ENCODE results near the gene DYNC1H1. TPM values are rescaled to one million over a fixed set of nuclear protein-coding genes. Genes with fewer than 3 reads are reported as not detected.

Gene DYNC1H1
- total RNA-seq, 1 experiment from 2014 or later: 361 TPM

DNA sequence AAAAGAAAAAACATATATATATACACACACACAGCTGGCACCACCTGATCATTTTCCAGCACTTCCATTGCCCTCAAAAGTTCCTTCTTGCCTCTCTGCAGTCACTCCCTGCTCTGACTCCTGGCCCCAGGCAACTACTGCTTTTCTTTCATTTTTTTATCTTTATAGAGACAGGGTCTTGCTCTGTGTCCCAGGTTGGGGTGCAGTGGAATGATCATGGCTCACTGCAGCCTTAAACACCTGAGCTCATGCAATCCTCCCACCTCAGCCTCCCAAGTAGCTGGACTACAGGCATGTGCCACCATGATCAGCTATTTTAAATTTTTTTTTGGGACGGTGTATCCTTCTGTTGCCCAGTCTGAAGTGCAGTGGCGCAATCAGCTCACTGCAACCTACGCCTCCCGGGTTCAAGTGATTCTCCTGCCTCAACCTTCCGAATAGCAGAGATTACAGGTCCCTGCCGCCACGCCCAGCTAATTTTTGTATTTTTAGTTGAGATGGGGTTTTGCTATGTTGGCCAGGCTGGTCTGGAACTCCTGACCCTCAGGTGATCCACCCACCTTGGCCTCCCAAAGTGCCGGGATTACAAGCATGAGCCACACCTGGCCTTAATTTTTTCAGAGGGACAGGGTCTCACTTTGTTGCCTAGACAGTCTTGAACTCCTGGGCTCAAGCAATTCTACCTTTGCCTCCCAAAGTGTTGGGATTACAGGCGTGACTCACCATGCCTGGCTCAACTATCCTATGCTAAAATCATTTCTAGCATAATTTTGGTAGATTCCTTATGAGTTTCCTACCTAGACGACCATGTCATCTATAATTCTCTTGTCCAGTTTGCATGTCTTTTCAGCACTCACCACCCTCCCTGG lies 114.7 kb downstream of the DYNC1H1 start:
- Histone ChIP-seq H3K4me1 (ENCODE audit: control insufficient read depth in 1 of 2, insufficient read depth in 2 of 2, low read length in 2 of 2) (peaks cover 0 to 4% of the 10 kb centered on the region in 2 experiments; a peak in 1 of 4 replicates), H3K79me2 (ENCODE audit: insufficient read depth, low read length) (peaks cover 32% of the 10 kb centered on the region), H3K27ac (ENCODE audit: low read depth, low read length) (peak overlapping the region; percentile 41), H3K36me3 (ENCODE audit: control insufficient read depth in 1 of 2, insufficient read depth in 2 of 2, low read length in 2 of 2) (peaks cover 44 to 48% of the 10 kb centered on the region in 2 experiments), H3K9me3 (ENCODE audit: control insufficient read depth in 1 of 2, insufficient read depth in 1 of 2, low read depth in 1 of 2, low read length in 2 of 2) (no peaks in the 10 kb centered on the region; a peak in 1 of 4 replicates), H3K27me3 (ENCODE audit: insufficient read depth, low read length) (no peaks in the 10 kb centered on the region), H3K9ac (ENCODE audit: low read length) (no peak overlapping the region), H2AFZ (ENCODE audit: low read depth, low read length, poor library complexity, severe bottlenecking) (no peak overlapping the region), H3K4me3 (replicated peaks in 1 of 2; ENCODE audit: low read depth in 1 of 2, low read length in 2 of 2) (no peak overlapping the region), H3K4me2 (ENCODE audit: low read length) (no peak overlapping the region), H3K9me2 (ENCODE audit: insufficient read depth) (no peaks in the 10 kb centered on the region), H4K20me1 (ENCODE audit: insufficient read depth) (peaks cover 34% of the 10 kb centered on the region; the same call in 1 of the 2 replicates)
- no TSS peak for BruUV-seq (replicated peaks)
- ChIA-PET RAD21 (ENCODE audit: low non-redundant PET in 1 of 2, low total read pairs in 2 of 2, uncharacterized antibody in 2 of 2, unreplicated experiment in 2 of 2) (no interaction called here), CTCF (no interaction called here), POLR2A (interaction anchor here (1.2 to 1.6 kb wide), 2 partner anchors 12 to 16 kb away, joined by 5 read pairs; no protein-coding TSS in a partner anchor)
- no peak for DNase-seq (ENCODE audit: low read depth, low spot score)
- intact Hi-C loops (cut with micrococcal nuclease): loop anchor here (1.0 kb wide), 1 partner anchor 7 kb away; no protein-coding TSS in a partner anchor
- TF ChIP-seq TCF7L2 (IDR thresholded peaks at IDR 0.05; ENCODE audit: borderline replicate concordance, extremely low read depth, insufficient read depth, insufficient read length) (no peak), EZH2phosphoT487 (IDR thresholded peaks at IDR 0.05; ENCODE audit: borderline replicate concordance) (no peak), YY1 (IDR thresholded peaks at IDR 0.05; ENCODE audit: extremely low read depth, insufficient replicate concordance, low read depth, low read length) (no peak), JUND (IDR thresholded peaks at IDR 0.05) (no peak), SIN3A (IDR thresholded peaks at IDR 0.05; ENCODE audit: low read depth) (no peak), SP1 (IDR thresholded peaks at IDR 0.05; ENCODE audit: low read depth) (no peak), ELF1 (IDR thresholded peaks at IDR 0.05; ENCODE audit: borderline replicate concordance, low read depth) (no peak), ZNF274 (IDR thresholded peaks at IDR 0.05; ENCODE audit: low read depth, low read length) (no peak)
- TF ChIP-seq, protein P1, sequence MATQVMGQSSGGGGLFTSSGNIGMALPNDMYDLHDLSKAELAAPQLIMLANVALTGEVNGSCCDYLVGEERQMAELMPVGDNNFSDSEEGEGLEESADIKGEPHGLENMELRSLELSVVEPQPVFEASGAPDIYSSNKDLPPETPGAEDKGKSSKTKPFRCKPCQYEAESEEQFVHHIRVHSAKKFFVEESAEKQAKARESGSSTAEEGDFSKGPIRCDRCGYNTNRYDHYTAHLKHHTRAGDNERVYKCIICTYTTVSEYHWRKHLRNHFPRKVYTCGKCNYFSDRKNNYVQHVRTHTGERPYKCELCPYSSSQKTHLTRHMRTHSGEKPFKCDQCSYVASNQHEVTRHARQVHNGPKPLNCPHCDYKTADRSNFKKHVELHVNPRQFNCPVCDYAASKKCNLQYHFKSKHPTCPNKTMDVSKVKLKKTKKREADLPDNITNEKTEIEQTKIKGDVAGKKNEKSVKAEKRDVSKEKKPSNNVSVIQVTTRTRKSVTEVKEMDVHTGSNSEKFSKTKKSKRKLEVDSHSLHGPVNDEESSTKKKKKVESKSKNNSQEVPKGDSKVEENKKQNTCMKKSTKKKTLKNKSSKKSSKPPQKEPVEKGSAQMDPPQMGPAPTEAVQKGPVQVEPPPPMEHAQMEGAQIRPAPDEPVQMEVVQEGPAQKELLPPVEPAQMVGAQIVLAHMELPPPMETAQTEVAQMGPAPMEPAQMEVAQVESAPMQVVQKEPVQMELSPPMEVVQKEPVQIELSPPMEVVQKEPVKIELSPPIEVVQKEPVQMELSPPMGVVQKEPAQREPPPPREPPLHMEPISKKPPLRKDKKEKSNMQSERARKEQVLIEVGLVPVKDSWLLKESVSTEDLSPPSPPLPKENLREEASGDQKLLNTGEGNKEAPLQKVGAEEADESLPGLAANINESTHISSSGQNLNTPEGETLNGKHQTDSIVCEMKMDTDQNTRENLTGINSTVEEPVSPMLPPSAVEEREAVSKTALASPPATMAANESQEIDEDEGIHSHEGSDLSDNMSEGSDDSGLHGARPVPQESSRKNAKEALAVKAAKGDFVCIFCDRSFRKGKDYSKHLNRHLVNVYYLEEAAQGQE (IDR thresholded peaks at IDR 0.05; ENCODE audit: low read depth): no peak
- TF ChIP-seq, protein P2, sequence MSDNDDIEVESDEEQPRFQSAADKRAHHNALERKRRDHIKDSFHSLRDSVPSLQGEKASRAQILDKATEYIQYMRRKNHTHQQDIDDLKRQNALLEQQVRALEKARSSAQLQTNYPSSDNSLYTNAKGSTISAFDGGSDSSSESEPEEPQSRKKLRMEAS (IDR thresholded peaks at IDR 0.05): no peak
- TF ChIP-seq, protein P3, sequence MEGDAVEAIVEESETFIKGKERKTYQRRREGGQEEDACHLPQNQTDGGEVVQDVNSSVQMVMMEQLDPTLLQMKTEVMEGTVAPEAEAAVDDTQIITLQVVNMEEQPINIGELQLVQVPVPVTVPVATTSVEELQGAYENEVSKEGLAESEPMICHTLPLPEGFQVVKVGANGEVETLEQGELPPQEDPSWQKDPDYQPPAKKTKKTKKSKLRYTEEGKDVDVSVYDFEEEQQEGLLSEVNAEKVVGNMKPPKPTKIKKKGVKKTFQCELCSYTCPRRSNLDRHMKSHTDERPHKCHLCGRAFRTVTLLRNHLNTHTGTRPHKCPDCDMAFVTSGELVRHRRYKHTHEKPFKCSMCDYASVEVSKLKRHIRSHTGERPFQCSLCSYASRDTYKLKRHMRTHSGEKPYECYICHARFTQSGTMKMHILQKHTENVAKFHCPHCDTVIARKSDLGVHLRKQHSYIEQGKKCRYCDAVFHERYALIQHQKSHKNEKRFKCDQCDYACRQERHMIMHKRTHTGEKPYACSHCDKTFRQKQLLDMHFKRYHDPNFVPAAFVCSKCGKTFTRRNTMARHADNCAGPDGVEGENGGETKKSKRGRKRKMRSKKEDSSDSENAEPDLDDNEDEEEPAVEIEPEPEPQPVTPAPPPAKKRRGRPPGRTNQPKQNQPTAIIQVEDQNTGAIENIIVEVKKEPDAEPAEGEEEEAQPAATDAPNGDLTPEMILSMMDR (IDR thresholded peaks at IDR 0.05 in 2 of 3, conservative IDR thresholded peaks at IDR 0.05 in 1 of 3; ENCODE audit: borderline replicate concordance in 1 of 3, insufficient read depth in 1 of 3, low read depth in 2 of 3, low read length in 2 of 3): no peak
- no peak for ATAC-seq

All from HCT116 (cell line).